ENCODE data around the gene TPP1. TPM values are rescaled to one million over a fixed set of nuclear protein-coding genes. Genes with fewer than 3 reads are reported as not detected.
A peak's percentile ranks its signal among the peaks of the same experiment; 100 is the strongest.

Gene TPP1
- total RNA-seq (100 to 1,000 TPM in 2 of 9 donors, 10 to 100 TPM in 7; 48.7 to 169 (median 81.2) TPM), polyA plus RNA-seq (10 to 100 TPM; 38.5 to 39.5 TPM)
- long read RNA-seq, donor 1, transcript TPP1-201 (13 exons, 3,560 nt), result major isoform, 11 of 25 reads
- long read RNA-seq, donor 1, partial matches to known transcripts, result 8 of 25 reads
- long read RNA-seq, donor 1, other reads (novel, unspliced or antisense), result 3 of 25 reads
- long read RNA-seq, donor 2, transcript TPP1-201 (13 exons, 3,560 nt), result major isoform, 14 of 21 reads
- long read RNA-seq, donor 2, partial matches to known transcripts, result 3 of 21 reads
- long read RNA-seq, donor 2, other reads (novel, unspliced or antisense), result 1 of 21 reads
- long read RNA-seq, donor 3, partial matches to known transcripts, result 6 of 16 reads
- long read RNA-seq, donor 3, other reads (novel, unspliced or antisense), result 5 of 16 reads

DNA sequence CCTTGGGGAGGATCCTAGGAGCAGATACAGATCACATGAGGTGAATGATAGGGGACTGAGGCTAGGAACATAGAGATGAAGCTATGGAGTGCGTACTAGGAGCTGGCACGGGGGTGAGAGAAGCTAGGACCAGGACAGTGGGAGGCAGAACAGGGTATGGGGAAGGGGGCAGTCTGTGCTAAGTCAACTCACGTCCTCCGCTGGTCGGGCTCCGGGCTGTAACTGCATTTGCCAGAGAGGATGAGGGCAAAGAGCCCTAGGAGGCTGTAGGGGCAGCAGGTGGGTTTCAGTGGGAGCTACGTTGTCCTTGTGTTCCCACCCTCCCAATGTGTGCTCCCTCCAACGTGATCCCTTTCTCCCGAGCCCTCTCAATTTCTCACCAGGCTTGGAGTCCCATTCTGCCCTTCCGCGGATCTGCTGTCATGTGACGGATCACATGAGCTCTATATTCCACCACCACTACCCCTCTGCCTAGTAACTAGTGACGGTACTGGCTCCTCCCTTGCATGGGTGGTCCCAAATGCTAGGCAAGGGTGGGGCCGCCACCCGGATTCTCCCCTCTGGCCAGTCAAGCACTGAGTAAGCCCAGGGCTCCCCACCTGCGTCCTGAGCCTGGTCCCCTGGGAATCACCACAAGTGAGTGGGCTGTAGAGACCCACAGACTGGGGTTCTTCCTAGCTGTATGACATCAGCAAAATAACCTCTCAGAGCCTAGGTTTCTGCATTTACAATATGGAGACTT is at the start of gene TPP1:
Gene TPP1, minus strand, starts transcription at position 419 of the 742 bp plus-strand sequence. Its CDS starts 22 bp downstream, at position 397.
- peak within 1 kb of the TSS; percentile 37 to 86 (median 68) for H3K4me3 ChIP-seq
- 0 to 1% (median 0%) methylated on average over 16 of the region's 16 CpGs for WGBS, 4 donors
- ATAC-seq (peak; percentile 94 to 98 (median 97)), DNase-seq (peak; percentile 92 to 95 (median 94))
- H3K36me3 ChIP-seq, result peaks cover 0 to 34% (median 29%) of the 10 kb centered on the region in 9 donors
- no peaks in the 10 kb centered on the region for H3K27me3 ChIP-seq
- H3K4me1 ChIP-seq, result peaks cover 0 to 45% (median 20%) of the 10 kb centered on the region in 12 donors
- intact Hi-C loops (cut with DNase I), result loop anchor here in 2 of 10 donors (2.0 to 5.0 kb wide), 2 partner anchors 20 to 63 kb away; partner anchors contain the start of gene MRPL17 (in 1 of the 2)
- H3K27ac ChIP-seq, result peak within 1 kb of the TSS in 11 of 12 donors; percentile 62 to 94 (median 82)
- TF ChIP-seq POLR2A (IDR thresholded peaks at IDR 0.05), result peak in 1 of 2 donors; percentile 74
- TF ChIP-seq, protein P1, sequence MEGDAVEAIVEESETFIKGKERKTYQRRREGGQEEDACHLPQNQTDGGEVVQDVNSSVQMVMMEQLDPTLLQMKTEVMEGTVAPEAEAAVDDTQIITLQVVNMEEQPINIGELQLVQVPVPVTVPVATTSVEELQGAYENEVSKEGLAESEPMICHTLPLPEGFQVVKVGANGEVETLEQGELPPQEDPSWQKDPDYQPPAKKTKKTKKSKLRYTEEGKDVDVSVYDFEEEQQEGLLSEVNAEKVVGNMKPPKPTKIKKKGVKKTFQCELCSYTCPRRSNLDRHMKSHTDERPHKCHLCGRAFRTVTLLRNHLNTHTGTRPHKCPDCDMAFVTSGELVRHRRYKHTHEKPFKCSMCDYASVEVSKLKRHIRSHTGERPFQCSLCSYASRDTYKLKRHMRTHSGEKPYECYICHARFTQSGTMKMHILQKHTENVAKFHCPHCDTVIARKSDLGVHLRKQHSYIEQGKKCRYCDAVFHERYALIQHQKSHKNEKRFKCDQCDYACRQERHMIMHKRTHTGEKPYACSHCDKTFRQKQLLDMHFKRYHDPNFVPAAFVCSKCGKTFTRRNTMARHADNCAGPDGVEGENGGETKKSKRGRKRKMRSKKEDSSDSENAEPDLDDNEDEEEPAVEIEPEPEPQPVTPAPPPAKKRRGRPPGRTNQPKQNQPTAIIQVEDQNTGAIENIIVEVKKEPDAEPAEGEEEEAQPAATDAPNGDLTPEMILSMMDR (IDR thresholded peaks at IDR 0.05), result no peak
- H3K9me3 ChIP-seq, result no peaks in the 10 kb centered on the region

DNA sequence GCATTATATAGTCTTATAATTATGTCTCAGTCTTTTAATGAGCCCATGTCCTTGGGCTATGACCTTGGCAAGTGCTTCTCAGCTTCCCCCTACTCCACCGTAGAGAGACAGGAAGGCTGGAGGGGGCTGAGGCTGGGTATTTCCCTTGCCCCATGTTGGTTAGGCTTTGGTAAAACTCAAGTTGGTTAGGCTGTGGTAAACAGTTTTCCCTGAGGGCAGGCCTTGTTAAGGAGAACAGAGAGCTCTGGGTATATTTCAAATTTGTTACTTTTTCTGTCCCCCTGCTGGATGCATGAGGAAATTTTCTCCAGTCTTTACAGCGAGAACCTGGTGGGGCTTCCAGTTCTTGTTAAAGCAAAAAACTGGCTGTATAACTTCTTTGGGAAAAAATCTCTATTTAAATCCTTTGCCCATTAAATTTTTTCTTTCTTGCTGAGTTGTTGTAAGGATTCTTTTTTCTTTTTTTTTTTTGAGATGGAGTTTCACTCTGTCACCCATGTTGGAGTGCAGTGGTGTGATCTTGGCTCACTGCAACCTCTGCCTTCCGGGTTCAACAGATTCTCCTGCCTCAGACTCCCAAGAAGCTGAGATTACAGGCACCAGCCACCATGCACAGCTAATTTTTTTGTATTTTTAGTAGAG is 48.6 kb upstream of the TPP1 start:
- no peaks in the 10 kb centered on the region for H3K9me3 ChIP-seq
- no peak overlapping the region for H3K4me3 ChIP-seq
- intact Hi-C loops (cut with DNase I), result no loop called here
- 70 to 88% (median 79%) methylated on average over 3 of the region's 3 CpGs for WGBS, 4 donors
- ATAC-seq (peak in 3 of 4 donors; percentile 11 to 55 (median 44)), DNase-seq (no peak)
- no peak overlapping the region for H3K27ac ChIP-seq
- peaks cover 0 to 20% (median 1%) of the 10 kb centered on the region in 12 donors for H3K4me1 ChIP-seq
- no peak for TF ChIP-seq POLR2A (IDR thresholded peaks at IDR 0.05)
- TF ChIP-seq, protein P1 (IDR thresholded peaks at IDR 0.05), result peak; percentile 41 to 59 (median 52)
- no peaks in the 10 kb centered on the region for H3K27me3 ChIP-seq
- no peaks in the 10 kb centered on the region for H3K36me3 ChIP-seq

DNA sequence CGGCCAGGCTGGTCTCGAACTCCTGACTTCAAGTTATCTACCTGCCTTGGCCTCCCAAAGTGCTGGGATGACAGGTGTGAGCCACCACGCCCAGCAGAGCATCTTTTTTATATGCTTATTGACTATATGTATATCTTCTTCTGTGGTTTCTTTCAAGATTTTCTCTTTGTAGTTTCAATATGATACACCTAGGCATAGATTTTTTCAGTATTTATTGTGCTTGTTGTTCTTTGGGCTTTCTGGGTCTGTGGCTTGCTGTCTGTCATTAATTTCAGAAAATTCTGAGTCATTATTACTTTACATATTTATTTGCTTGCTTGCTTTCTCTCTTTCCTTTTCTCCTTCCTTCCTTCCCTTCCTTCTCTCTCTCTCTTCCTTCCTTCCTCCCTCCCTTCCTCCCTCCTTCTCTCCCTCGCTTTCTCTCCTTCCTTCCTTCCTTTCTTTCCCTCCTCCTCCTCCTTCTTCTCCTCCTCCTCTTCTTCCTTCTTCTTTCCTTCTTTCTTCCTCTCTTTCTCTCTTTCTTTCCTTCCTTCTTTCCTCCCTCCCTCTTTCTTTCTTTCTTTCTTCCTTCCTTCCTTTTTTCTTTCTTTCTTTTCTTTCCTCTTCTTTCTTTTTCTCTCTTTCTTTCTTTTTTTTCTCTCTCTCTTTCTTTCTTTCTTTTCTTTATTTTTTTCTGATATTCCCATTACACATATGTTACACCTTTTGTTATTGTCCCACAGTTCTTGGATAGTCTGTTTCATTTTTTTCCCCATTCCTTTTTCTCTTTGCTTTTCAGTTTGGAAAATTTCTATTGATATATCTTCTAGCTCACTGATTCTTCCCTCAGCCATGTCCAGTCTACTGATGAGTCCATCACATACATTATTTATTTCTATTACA is 47.3 kb upstream of the TPP1 start:
- no peak overlapping the region for H3K4me3 ChIP-seq
- no peaks in the 10 kb centered on the region for H3K27me3 ChIP-seq
- peaks cover 0 to 20% (median 1%) of the 10 kb centered on the region in 12 donors for H3K4me1 ChIP-seq
- DNase-seq (no peak), ATAC-seq (no peak)
- H3K36me3 ChIP-seq, result no peaks in the 10 kb centered on the region
- intact Hi-C loops (cut with DNase I), result no loop called here
- 92 to 95% (median 94%) methylated on average over 4 of the region's 4 CpGs for WGBS, 4 donors
- H3K27ac ChIP-seq, result no peak overlapping the region
- H3K9me3 ChIP-seq, result no peaks in the 10 kb centered on the region
- TF ChIP-seq POLR2A (IDR thresholded peaks at IDR 0.05), result no peak
- TF ChIP-seq, protein P1 (IDR thresholded peaks at IDR 0.05), result no peak
